K562 (cell line): Measurements from ENCODE around the gene PSMB11. TPM values are rescaled to one million over a fixed set of nuclear protein-coding genes. Genes with fewer than 3 reads are reported as not detected.
A peak's percentile ranks its signal among the peaks of the same experiment; 100 is the strongest.

Experiments used
- CTBP1 ChIP-seq: fragments of 450-650 bp; IDR thresholded peaks from 2 replicates; pipeline ENCODE4 v1.6.1; 2016; ENCODE audit warnings: borderline replicate concordance
- GABPB1 ChIP-seq: sonication (generic); formaldehyde crosslinking; IDR thresholded peaks from 2 replicates; pipeline ENCODE4 v1.8.0; 2022; ENCODE audit warnings: mild to moderate bottlenecking, missing genetic modification reagents
- GTF2A2 ChIP-seq: IDR thresholded peaks from 2 replicates; pipeline ENCODE4 v1.6.1; 2016; ENCODE audit warnings: mild to moderate bottlenecking, missing genetic modification characterization, missing compliant biosample characterization
- GTF2F1 ChIP-seq: IDR thresholded peaks from 2 replicates; pipeline ENCODE4 v1.6.1; 2011; ENCODE audit warnings: low read depth, low read length, improper control_type of control experiment
- HLTF ChIP-seq: fragments of 450-650 bp; IDR thresholded peaks from 2 replicates; pipeline ENCODE4 v1.6.1; 2016
- HNRNPLL ChIP-seq: fragments of 200-400 bp; formaldehyde crosslinking; IDR thresholded peaks from 2 replicates; pipeline ENCODE4 v1.6.1; 2017; ENCODE audit warnings: low read length, low read depth, mild to moderate bottlenecking; ENCODE audit not compliant: poor library complexity, severe bottlenecking
- HOXB6 ChIP-seq: fragments of 250-450 bp; sonication (Bioruptor Pico); IDR thresholded peaks from 2 replicates; pipeline ENCODE4 v1.5.1; 2022; ENCODE audit warnings: mild to moderate bottlenecking, borderline replicate concordance
- NCOR1 ChIP-seq: fragments of 450-650 bp; IDR thresholded peaks from 2 replicates; pipeline ENCODE4 v1.6.1; 2016; ENCODE audit warnings: mild to moderate bottlenecking, moderate library complexity
- NR2C1 ChIP-seq, 2 experiments: fragments of 450-650 bp; IDR thresholded peaks; 2 replicates each; pipeline ENCODE4 v1.6.1; 2017; ENCODE audit warnings: mild to moderate bottlenecking in 2 of 2, antibody characterized with exemption in 1 of 2, inconsistent platforms in 1 of 2, missing compliant biosample characterization in 1 of 2, missing genetic modification characterization in 1 of 2
- NR2F6 ChIP-seq: fragments of 450-650 bp; formaldehyde crosslinking; IDR thresholded peaks from 2 replicates; pipeline ENCODE4 v1.4.0; 2020; ENCODE audit warnings: mild to moderate bottlenecking
- POLR2A ChIP-seq: fragments of 450-650 bp; conservative IDR thresholded peaks from 2 replicates; pipeline ENCODE4 v1.6.1; 2016
- SMARCE1 ChIP-seq: fragments of 450-650 bp; IDR thresholded peaks from 2 replicates; pipeline ENCODE4 v1.7.1; 2016; ENCODE audit warnings: mild to moderate bottlenecking
- SOX6 ChIP-seq: fragments of 450-650 bp; IDR thresholded peaks from 2 replicates; pipeline ENCODE4 v1.6.1; 2014; ENCODE audit warnings: mild to moderate bottlenecking
- TAL1 ChIP-seq: fragments of 450-650 bp; IDR thresholded peaks from 2 replicates; pipeline ENCODE4 v1.6.1; 2016; ENCODE audit warnings: mild to moderate bottlenecking
- TCF3 ChIP-seq: sonication (generic); formaldehyde crosslinking; IDR thresholded peaks from 2 replicates; pipeline ENCODE4 v1.4.0; 2020; ENCODE audit warnings: mild to moderate bottlenecking, missing genetic modification reagents
- TEAD2 ChIP-seq: fragments of 450-650 bp; IDR thresholded peaks from 2 replicates; pipeline ENCODE4 v1.6.1; 2016; ENCODE audit warnings: missing genetic modification characterization, control low read depth, missing compliant biosample characterization
- XRCC5 ChIP-seq: fragments of 200-400 bp; formaldehyde crosslinking; IDR thresholded peaks from 2 replicates; pipeline ENCODE4 v1.6.1; 2017; ENCODE audit warnings: low read depth, mild to moderate bottlenecking, low read length
- ZNF589 ChIP-seq: fragments of 200-800 bp; sonication (Bioruptor generic); IDR thresholded peaks from 2 replicates; pipeline ENCODE4 v1.6.1; 2016; ENCODE audit warnings: low read depth, missing genetic modification characterization, missing compliant biosample characterization
- ZNF778 ChIP-seq: fragments of 450-650 bp; formaldehyde crosslinking; IDR thresholded peaks from 2 replicates; pipeline ENCODE4 v1.4.0; 2020; ENCODE audit warnings: mild to moderate bottlenecking, moderate library complexity
- polyA plus RNA-seq, 8 experiments: library from polyadenylated mRNA; depleted of rRNA in 4 of 8; stranded (reverse) in 5 of 8; unstranded in 3 of 8; fragments of >200 nt; fragmentation: Nextera tagmentation in 2 of 8; fragmentation: Illumina TruSeq in 1 of 8; extraction: Ambion mirVana in 2 of 8; extraction: Trizol in 1 of 8; gene quantifications; 2 replicates each; pipeline versions ENCODE4 v1.2.1 to v1.2.3, GENCODE V29; 2011 to 2014; ENCODE audit warnings: inconsistent platforms in 1 of 8, missing spikeins in 1 of 8
- total RNA-seq, 7 experiments: library from RNA; depleted of rRNA in 6 of 7; stranded (reverse); fragments of >200 nt in 6 of 7; fragmentation: Illumina TruSeq in 2 of 7; extraction: Trizol in 2 of 7; gene quantifications; 2 replicates each; pipeline versions ENCODE4 v1.2.1 to v1.2.3, GENCODE V29; 2011 to 2021; ENCODE audit warnings: low replicate concordance in 1 of 7
- TF ChIP-seq, protein P1 (sequence below): fragments of 450-650 bp; IDR thresholded peaks from 2 replicates; pipeline ENCODE4 v1.6.1; 2017; ENCODE audit warnings: antibody characterized with exemption, mild to moderate bottlenecking
- TF ChIP-seq, protein P2 (sequence below), 2 experiments: IDR thresholded peaks; 2 replicates each; pipeline ENCODE4 v1.6.1; 2012; ENCODE audit warnings: improper control_type of control experiment in 2 of 2, low read depth in 2 of 2, low read length in 2 of 2, borderline replicate concordance in 1 of 2
- TF ChIP-seq, protein P3 (sequence below): sonication (generic); formaldehyde crosslinking; IDR thresholded peaks from 2 replicates; pipeline ENCODE4 v1.8.0; 2022; ENCODE audit warnings: missing genetic modification reagents, mild to moderate bottlenecking, moderate library complexity, borderline replicate concordance

PSMB11 gene
- total and polyA plus RNA-seq, 9 of the 15 experiments (the other 6 are each of a cell fraction or from before 2014, with no cell fraction given): not detected

DNA sequence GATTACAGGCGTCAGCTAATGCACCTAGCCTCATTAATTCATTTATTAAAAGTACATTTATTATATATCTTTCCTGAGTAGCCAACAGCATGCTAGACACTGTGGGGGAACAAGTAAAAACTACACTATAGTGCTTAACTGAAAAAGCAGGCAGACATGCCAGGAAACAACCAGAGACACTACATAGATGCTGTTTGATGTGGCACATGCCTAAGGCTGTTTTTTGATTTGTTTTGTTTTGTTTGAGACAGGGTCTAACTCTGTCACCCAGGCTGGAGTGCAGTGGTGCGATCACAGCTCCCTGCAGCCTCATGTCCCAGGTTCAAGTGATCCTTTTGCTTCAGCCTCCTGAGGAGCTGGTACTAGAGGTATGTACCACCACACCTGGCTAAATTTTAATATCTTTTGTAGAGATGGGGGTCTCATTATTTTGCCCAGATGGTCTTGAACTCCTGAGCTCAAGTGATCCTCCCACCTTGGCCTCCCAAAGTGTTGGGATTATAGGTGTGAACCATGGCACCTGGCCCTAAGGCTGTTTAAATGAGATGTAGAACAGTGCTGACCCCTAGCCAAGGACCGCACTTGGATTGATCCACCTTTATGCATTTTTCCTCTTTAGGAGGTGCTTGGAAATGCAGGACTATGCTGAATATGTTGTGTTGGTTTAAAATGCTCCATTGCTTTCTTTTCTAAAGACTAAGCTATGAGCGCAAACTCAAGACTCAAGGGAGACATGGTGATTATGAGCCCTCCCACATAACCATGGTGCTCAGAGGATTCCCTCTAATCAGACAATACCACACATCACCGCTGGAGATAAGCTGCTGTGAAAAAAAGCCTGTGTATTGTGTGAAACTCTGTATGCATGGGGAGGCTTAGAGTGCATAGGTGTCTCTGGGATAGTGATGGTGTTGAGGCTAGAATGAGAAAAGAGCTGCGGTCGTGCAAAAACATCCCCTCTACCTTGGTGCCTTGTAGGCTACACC, 21.6 kb upstream of the PSMB11 start (continued):
- TF ChIP-seq, protein P1, sequence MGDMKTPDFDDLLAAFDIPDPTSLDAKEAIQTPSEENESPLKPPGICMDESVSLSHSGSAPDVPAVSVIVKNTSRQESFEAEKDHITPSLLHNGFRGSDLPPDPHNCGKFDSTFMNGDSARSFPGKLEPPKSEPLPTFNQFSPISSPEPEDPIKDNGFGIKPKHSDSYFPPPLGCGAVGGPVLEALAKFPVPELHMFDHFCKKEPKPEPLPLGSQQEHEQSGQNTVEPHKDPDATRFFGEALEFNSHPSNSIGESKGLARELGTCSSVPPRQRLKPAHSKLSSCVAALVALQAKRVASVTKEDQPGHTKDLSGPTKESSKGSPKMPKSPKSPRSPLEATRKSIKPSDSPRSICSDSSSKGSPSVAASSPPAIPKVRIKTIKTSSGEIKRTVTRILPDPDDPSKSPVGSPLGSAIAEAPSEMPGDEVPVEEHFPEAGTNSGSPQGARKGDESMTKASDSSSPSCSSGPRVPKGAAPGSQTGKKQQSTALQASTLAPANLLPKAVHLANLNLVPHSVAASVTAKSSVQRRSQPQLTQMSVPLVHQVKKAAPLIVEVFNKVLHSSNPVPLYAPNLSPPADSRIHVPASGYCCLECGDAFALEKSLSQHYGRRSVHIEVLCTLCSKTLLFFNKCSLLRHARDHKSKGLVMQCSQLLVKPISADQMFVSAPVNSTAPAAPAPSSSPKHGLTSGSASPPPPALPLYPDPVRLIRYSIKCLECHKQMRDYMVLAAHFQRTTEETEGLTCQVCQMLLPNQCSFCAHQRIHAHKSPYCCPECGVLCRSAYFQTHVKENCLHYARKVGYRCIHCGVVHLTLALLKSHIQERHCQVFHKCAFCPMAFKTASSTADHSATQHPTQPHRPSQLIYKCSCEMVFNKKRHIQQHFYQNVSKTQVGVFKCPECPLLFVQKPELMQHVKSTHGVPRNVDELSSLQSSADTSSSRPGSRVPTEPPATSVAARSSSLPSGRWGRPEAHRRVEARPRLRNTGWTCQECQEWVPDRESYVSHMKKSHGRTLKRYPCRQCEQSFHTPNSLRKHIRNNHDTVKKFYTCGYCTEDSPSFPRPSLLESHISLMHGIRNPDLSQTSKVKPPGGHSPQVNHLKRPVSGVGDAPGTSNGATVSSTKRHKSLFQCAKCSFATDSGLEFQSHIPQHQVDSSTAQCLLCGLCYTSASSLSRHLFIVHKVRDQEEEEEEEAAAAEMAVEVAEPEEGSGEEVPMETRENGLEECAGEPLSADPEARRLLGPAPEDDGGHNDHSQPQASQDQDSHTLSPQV: no peak
- TF ChIP-seq GTF2A2 (tag): no peak
- TF ChIP-seq TCF3 (CRISPR knock-in tag): peak; percentile 92
- TF ChIP-seq GTF2F1: no peak
- peak; percentile 95 for TF ChIP-seq SOX6
- TF ChIP-seq, protein P2, sequence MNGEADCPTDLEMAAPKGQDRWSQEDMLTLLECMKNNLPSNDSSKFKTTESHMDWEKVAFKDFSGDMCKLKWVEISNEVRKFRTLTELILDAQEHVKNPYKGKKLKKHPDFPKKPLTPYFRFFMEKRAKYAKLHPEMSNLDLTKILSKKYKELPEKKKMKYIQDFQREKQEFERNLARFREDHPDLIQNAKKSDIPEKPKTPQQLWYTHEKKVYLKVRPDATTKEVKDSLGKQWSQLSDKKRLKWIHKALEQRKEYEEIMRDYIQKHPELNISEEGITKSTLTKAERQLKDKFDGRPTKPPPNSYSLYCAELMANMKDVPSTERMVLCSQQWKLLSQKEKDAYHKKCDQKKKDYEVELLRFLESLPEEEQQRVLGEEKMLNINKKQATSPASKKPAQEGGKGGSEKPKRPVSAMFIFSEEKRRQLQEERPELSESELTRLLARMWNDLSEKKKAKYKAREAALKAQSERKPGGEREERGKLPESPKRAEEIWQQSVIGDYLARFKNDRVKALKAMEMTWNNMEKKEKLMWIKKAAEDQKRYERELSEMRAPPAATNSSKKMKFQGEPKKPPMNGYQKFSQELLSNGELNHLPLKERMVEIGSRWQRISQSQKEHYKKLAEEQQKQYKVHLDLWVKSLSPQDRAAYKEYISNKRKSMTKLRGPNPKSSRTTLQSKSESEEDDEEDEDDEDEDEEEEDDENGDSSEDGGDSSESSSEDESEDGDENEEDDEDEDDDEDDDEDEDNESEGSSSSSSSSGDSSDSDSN (IDR thresholded peaks at IDR 0.05; ENCODE audit: borderline replicate concordance in 1 of 2, low read depth in 2 of 2, low read length in 2 of 2): no peak
- peak; percentile 79 for TF ChIP-seq NCOR1
- peak; percentile 91 for TF ChIP-seq CTBP1
- no peak for TF ChIP-seq ZNF778 (CRISPR knock-in tag)
- no peak for TF ChIP-seq TEAD2
- no peak for TF ChIP-seq HLTF
- no peak for TF ChIP-seq HOXB6 (CRISPR knock-in tag)
- TF ChIP-seq NR2C1 (IDR thresholded peaks at IDR 0.05): no peak
- 0 out of 2 replicates have a peak, but pooled peaks have one; percentile 14 for TF ChIP-seq NR2C1 (tag; IDR thresholded peaks at IDR 0.05)
- TF ChIP-seq, protein P3, sequence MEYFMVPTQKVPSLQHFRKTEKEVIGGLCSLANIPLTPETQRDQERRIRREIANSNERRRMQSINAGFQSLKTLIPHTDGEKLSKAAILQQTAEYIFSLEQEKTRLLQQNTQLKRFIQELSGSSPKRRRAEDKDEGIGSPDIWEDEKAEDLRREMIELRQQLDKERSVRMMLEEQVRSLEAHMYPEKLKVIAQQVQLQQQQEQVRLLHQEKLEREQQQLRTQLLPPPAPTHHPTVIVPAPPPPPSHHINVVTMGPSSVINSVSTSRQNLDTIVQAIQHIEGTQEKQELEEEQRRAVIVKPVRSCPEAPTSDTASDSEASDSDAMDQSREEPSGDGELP (CRISPR knock-in tag): no peak
- peak; percentile 46 for TF ChIP-seq HNRNPLL
- no peak for TF ChIP-seq XRCC5
- TF ChIP-seq ZNF589 (CRISPR knock-in tag): no peak
- no peak for TF ChIP-seq GABPB1 (CRISPR knock-in tag)
- peak; percentile 80 for TF ChIP-seq SMARCE1
- peak; percentile 83 for TF ChIP-seq TAL1
- 0 out of 2 replicates have a peak, but pooled peaks have one; percentile 0 for TF ChIP-seq POLR2A
- TF ChIP-seq NR2F6: no peak
